WTC11 (cell line): ENCODE results near the gene UBQLN3. TPM values are rescaled to one million over a fixed set of nuclear protein-coding genes. Genes with fewer than 3 reads are reported as not detected.

Source experiments
- ATAC-seq: fragments of 200-7000 bp; cut with Tn5 transposase; 2 replicates; pipeline ENCODE4 v1.10.0; 2021; ENCODE audit warnings: mild to moderate bottlenecking, moderate library complexity
- CTCF ChIA-PET: fragments of 300-600 bp; sonication (Branson Sonifier 250); formaldehyde crosslinking; loops from one replicate; lab custom pipeline; 2021; ENCODE audit warnings: antibody characterized with exemption; lab: Charles Lee
- POLR2A ChIA-PET: fragments of 350-600 bp; sonication (Branson Sonifier 250); formaldehyde crosslinking; loops from one replicate; lab custom pipeline; 2021; ENCODE audit warnings: antibody characterized with exemption; lab: Charles Lee
- DNase-seq: peaks from one replicate; pipeline ENCODE4 v3.0.0; 2021; ENCODE audit warnings: low spot score
- H3K27ac Mint-ChIP-seq: 2 replicates; pipeline ENCODE4 v1.8.0; 2021; ENCODE audit warnings: mixed read lengths
- H3K27me3 Mint-ChIP-seq: 2 replicates; pipeline ENCODE4 v1.8.0; 2021; ENCODE audit warnings: low read depth, mild to moderate bottlenecking, moderate library complexity, mixed read lengths
- H3K36me3 Mint-ChIP-seq: 2 replicates; pipeline ENCODE4 v1.8.0; 2021; ENCODE audit warnings: mixed read lengths
- H3K4me1 Mint-ChIP-seq: 2 replicates; pipeline ENCODE4 v1.8.0; 2022; ENCODE audit warnings: mixed read lengths
- H3K4me3 Mint-ChIP-seq: 2 replicates; pipeline ENCODE4 v1.8.0; 2021; ENCODE audit warnings: mild to moderate bottlenecking, moderate library complexity, mixed read lengths
- H3K9me3 Mint-ChIP-seq: 2 replicates; pipeline ENCODE4 v1.8.0; 2021; ENCODE audit warnings: mixed read lengths
- ATF1 ChIP-seq: sonication (generic); formaldehyde crosslinking; IDR thresholded peaks from 2 replicates; pipeline ENCODE4 v1.8.1; 2023; ENCODE audit warnings: mild to moderate bottlenecking, moderate library complexity, missing genetic modification reagents
- CDX4 ChIP-seq: fragments of 250-450 bp; sonication (Bioruptor Pico); IDR thresholded peaks from 2 replicates; pipeline ENCODE4 v1.9.0; 2021; ENCODE audit warnings: moderate library complexity, mild to moderate bottlenecking, inconsistent platforms, borderline replicate concordance
- ELF4 ChIP-seq: sonication (generic); formaldehyde crosslinking; IDR thresholded peaks from 2 replicates; pipeline ENCODE4 v1.8.1; 2022; ENCODE audit warnings: low read depth, mild to moderate bottlenecking, moderate library complexity, missing genetic modification reagents
- EMX1 ChIP-seq: fragments of 250-450 bp; sonication (Bioruptor Pico); IDR thresholded peaks from 2 replicates; pipeline ENCODE4 v1.8.0; 2021; ENCODE audit warnings: mild to moderate bottlenecking
- ERG ChIP-seq: fragments of 250-450 bp; sonication (Bioruptor Pico); IDR thresholded peaks from 2 replicates; pipeline ENCODE4 v1.8.0; 2021; ENCODE audit warnings: mild to moderate bottlenecking
- ETV6 ChIP-seq: sonication (generic); formaldehyde crosslinking; IDR thresholded peaks from 2 replicates; pipeline ENCODE4 v1.8.1; 2022; ENCODE audit warnings: mild to moderate bottlenecking, missing genetic modification reagents
- GABPB1 ChIP-seq: sonication (generic); formaldehyde crosslinking; IDR thresholded peaks from 2 replicates; pipeline ENCODE4 v1.8.1; 2023; ENCODE audit warnings: mild to moderate bottlenecking, missing genetic modification reagents
- JAZF1 ChIP-seq: fragments of 250-450 bp; sonication (Bioruptor Pico); IDR thresholded peaks from 2 replicates; pipeline ENCODE4 v1.9.0; 2021; ENCODE audit warnings: moderate library complexity, mild to moderate bottlenecking, inconsistent platforms
- JUN ChIP-seq: sonication (generic); formaldehyde crosslinking; IDR thresholded peaks from 2 replicates; pipeline ENCODE4 v1.8.0; 2023; ENCODE audit warnings: mild to moderate bottlenecking, missing genetic modification reagents
- KAT7 ChIP-seq: sonication (generic); formaldehyde crosslinking; IDR thresholded peaks from 2 replicates; pipeline ENCODE4 v1.8.1; 2023; ENCODE audit warnings: missing genetic modification reagents, mild to moderate bottlenecking, borderline replicate concordance
- MLX ChIP-seq: sonication (generic); formaldehyde crosslinking; IDR thresholded peaks from 2 replicates; pipeline ENCODE4 v1.8.1; 2023; ENCODE audit warnings: mild to moderate bottlenecking, missing genetic modification reagents, moderate library complexity
- MXD4 ChIP-seq: fragments of 250-450 bp; sonication (Bioruptor Pico); IDR thresholded peaks from 2 replicates; pipeline ENCODE4 v1.8.0; 2021; ENCODE audit warnings: mild to moderate bottlenecking, moderate library complexity, borderline replicate concordance
- RELA ChIP-seq: sonication (generic); formaldehyde crosslinking; IDR thresholded peaks from 2 replicates; pipeline ENCODE4 v1.8.1; 2022; ENCODE audit warnings: missing genetic modification reagents, mild to moderate bottlenecking, borderline replicate concordance
- SP1 ChIP-seq: sonication (generic); formaldehyde crosslinking; conservative IDR thresholded peaks from 2 replicates; pipeline ENCODE4 v1.8.1; 2022; ENCODE audit warnings: missing genetic modification reagents
- ZNF263 ChIP-seq: sonication (generic); formaldehyde crosslinking; IDR thresholded peaks from 2 replicates; pipeline ENCODE4 v1.8.1; 2022; ENCODE audit warnings: low read depth, mild to moderate bottlenecking, moderate library complexity, missing genetic modification reagents
- ZNF317 ChIP-seq: sonication (generic); formaldehyde crosslinking; IDR thresholded peaks from 2 replicates; pipeline ENCODE4 v1.8.1; 2023; ENCODE audit warnings: low read depth, mild to moderate bottlenecking, moderate library complexity, missing genetic modification reagents, borderline replicate concordance
- ZNF532 ChIP-seq: fragments of 250-450 bp; sonication (Bioruptor Pico); IDR thresholded peaks from 2 replicates; pipeline ENCODE4 v1.9.0; 2021; ENCODE audit warnings: mild to moderate bottlenecking, borderline replicate concordance
- total RNA-seq: library from RNA; stranded (reverse); gene quantifications from 3 replicates; pipeline ENCODE4 v1.2.3, GENCODE V29; 2021
- TF ChIP-seq, protein P1 (sequence below): sonication (generic); formaldehyde crosslinking; IDR thresholded peaks from 2 replicates; pipeline ENCODE4 v1.8.1; 2022; ENCODE audit warnings: mild to moderate bottlenecking, missing genetic modification reagents, moderate library complexity, borderline replicate concordance

UBQLN3 gene
- total RNA-seq, 1 experiment from 2014 or later = not detected

DNA sequence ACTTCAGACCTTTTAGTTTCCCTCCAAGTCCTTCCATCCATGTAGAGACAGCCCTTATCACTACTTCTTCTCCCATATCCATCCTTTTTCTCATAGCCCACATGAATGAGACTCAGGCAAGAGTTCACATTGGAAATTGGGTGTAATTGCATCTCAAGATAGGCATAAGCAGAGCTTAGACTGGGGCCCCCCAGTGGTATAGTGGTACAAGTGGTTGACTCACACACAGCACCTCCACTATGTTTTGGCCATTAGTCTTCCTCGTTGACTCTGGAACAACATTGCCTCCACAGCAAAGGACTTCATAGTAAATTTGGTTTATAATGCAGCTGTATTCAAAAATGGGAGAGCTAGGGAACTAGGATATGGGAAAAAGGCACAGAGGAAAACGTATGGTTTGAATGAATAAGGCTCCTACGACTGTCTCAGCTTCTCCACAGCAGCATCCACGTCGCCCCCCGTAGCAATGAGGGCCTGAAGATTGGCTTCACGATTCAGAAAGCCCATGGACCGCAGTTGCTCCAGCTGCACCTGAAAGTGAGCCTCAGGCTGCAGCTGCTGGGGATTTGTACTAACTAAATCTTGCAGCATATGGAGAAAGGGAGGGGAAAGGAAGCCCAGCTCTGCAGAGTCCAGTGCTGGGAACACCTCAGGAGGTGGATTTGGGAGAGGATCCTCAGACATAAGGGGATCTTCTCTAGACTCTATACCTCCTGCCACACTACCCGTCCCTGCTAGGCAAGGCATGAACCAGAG lies 2.4 kb downstream of the UBQLN3 start:
- TF ChIP-seq ZNF532 (CRISPR knock-in tag) (no peak), ZNF317 (CRISPR knock-in tag) (no peak)
- Mint-ChIP-seq H3K27ac (no peak overlapping the region), H3K4me1 (no peaks in the 10 kb centered on the region), H3K27me3 (no peaks in the 10 kb centered on the region), H3K9me3 (no peaks in the 10 kb centered on the region), H3K4me3 (no peak overlapping the region), H3K36me3 (no peaks in the 10 kb centered on the region)
- ATAC-seq = peak; percentile 47; the same call in 1 of the 2 replicates
- POLR2A ChIA-PET = no interaction called here
- CTCF ChIA-PET = interaction anchor here (1.4 kb wide), 1 partner anchor 14 kb away, joined by 6 read pairs; no protein-coding TSS in a partner anchor
- DNase-seq = no peak

- no peak for TF ChIP-seq JAZF1 (CRISPR knock-in tag)
- no peak for TF ChIP-seq ATF1 (CRISPR knock-in tag)
- TF ChIP-seq KAT7 (CRISPR knock-in tag) = no peak
- H3K4me1 Mint-ChIP-seq = no peaks in the 10 kb centered on the region
- CTCF ChIA-PET = no interaction called here
- H3K27ac Mint-ChIP-seq = no peak overlapping the region
- ATAC-seq = no peak
- H3K9me3 Mint-ChIP-seq = no peaks in the 10 kb centered on the region
- H3K4me3 Mint-ChIP-seq = no peak overlapping the region
- H3K36me3 Mint-ChIP-seq = no peaks in the 10 kb centered on the region
- no peak for DNase-seq
- H3K27me3 Mint-ChIP-seq = no peaks in the 10 kb centered on the region
- POLR2A ChIA-PET = no interaction called here
Observed at GRCh38 chr11:5505363-5506048, 4.3 kb downstream of the UBQLN3 start.

- Mint-ChIP-seq H3K4me3 (no peak overlapping the region), H3K9me3 (no peaks in the 10 kb centered on the region), H3K4me1 (no peaks in the 10 kb centered on the region), H3K36me3 (no peaks in the 10 kb centered on the region), H3K27me3 (no peaks in the 10 kb centered on the region)
- ChIA-PET CTCF (no interaction called here), POLR2A (no interaction called here)
- DNase-seq (no peak), ATAC-seq (no peak)
- no peak for TF ChIP-seq MLX
- no peak for TF ChIP-seq EMX1 (CRISPR knock-in tag)
- TF ChIP-seq JUN (CRISPR knock-in tag) = no peak
- no peak for TF ChIP-seq RELA
- TF ChIP-seq GABPB1 = no peak
- no peak for TF ChIP-seq SP1 (CRISPR knock-in tag)
- no peak for TF ChIP-seq MXD4 (CRISPR knock-in tag)
- TF ChIP-seq ZNF263 (CRISPR knock-in tag) = no peak
- TF ChIP-seq, all 79 proteins: peak for 0
- H3K27ac Mint-ChIP-seq = no peak overlapping the region
Observed at GRCh38 chr11:5504403-5504921, 5.3 kb downstream of the UBQLN3 start.

- no peak for DNase-seq
- H3K4me1 Mint-ChIP-seq = 0 out of 2 replicates have a peak, but pooled peaks cover 3% of the 10 kb centered on the region
- ChIA-PET CTCF (no interaction called here), POLR2A (no interaction called here)
- no peaks in the 10 kb centered on the region for H3K27me3 Mint-ChIP-seq
- no peak for ATAC-seq
- no peaks in the 10 kb centered on the region for H3K9me3 Mint-ChIP-seq
- H3K36me3 Mint-ChIP-seq = no peaks in the 10 kb centered on the region
- H3K4me3 Mint-ChIP-seq = no peak overlapping the region
- no peak overlapping the region for H3K27ac Mint-ChIP-seq
- TF ChIP-seq ELF4 (CRISPR knock-in tag) (no peak), ERG (CRISPR knock-in tag) (no peak), CDX4 (CRISPR knock-in tag) (no peak), ETV6 (CRISPR knock-in tag) (no peak)
- TF ChIP-seq, protein P1, sequence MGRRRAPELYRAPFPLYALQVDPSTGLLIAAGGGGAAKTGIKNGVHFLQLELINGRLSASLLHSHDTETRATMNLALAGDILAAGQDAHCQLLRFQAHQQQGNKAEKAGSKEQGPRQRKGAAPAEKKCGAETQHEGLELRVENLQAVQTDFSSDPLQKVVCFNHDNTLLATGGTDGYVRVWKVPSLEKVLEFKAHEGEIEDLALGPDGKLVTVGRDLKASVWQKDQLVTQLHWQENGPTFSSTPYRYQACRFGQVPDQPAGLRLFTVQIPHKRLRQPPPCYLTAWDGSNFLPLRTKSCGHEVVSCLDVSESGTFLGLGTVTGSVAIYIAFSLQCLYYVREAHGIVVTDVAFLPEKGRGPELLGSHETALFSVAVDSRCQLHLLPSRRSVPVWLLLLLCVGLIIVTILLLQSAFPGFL (CRISPR knock-in tag) = no peak
Observed at GRCh38 chr11:5500393-5500801, 9.4 kb downstream of the UBQLN3 start.
